OCI-LY7 (cell line): Measurements from ENCODE around the gene SPAG16. TPM values are rescaled to one million over a fixed set of nuclear protein-coding genes. Genes with fewer than 3 reads are reported as not detected.

Source experiments
- BruUV-seq: library from RNA; stranded (reverse); fragments of 400-500 nt; replicated peaks from 2 replicates; lab custom pipeline; 2021; lab: Mats Ljungman, UMichigan
- CTCF ChIA-PET: fragments of 300-600 bp; sonication (Branson Sonifier 250); formaldehyde crosslinking; loops from one replicate; lab custom pipeline; 2022; ENCODE audit warnings: antibody characterized with exemption; ENCODE audit not compliant: unreplicated experiment; lab: Charles Lee
- POLR2A ChIA-PET: fragments of 300-600 bp; sonication (Branson Sonifier 250); formaldehyde crosslinking; loops from one replicate; lab custom pipeline; 2022; ENCODE audit warnings: antibody characterized with exemption; lab: Charles Lee
- DNase-seq: peaks from one replicate; pipeline ENCODE4 v3.0.0-alpha.2; 2015; ENCODE audit warnings: low spot score
- H2AFZ ChIP-seq: fragments of 200-600 bp; sonication (generic), shearing (Covaris generic); 2 replicates; pipeline ENCODE4 v1.6.1; 2014; ENCODE audit warnings: mild to moderate bottlenecking, antibody characterized with exemption, low read length, moderate library complexity
- H3K27ac ChIP-seq: fragments of 200-600 bp; sonication (generic); 2 replicates; pipeline ENCODE4 v1.5.1; 2014; ENCODE audit warnings: mixed run types, low read depth, mild to moderate bottlenecking, moderate library complexity, low read length, inconsistent platforms; ENCODE audit not compliant: poor library complexity, severe bottlenecking
- H3K36me3 ChIP-seq: fragments of 200-600 bp; sonication (generic); 2 replicates; pipeline ENCODE4 v1.6.1; 2014; ENCODE audit warnings: mild to moderate bottlenecking, antibody characterized with exemption, low read length, moderate library complexity, mixed read lengths; ENCODE audit not compliant: insufficient read depth
- H3K4me1 ChIP-seq: fragments of 200-600 bp; sonication (generic); 2 replicates; pipeline ENCODE4 v1.5.1; 2014; ENCODE audit warnings: mild to moderate bottlenecking, low read length; ENCODE audit not compliant: insufficient read depth, poor library complexity, severe bottlenecking
- H3K4me2 ChIP-seq: fragments of 200-600 bp; sonication (generic); 2 replicates; pipeline ENCODE4 v1.6.1; 2014; ENCODE audit warnings: mild to moderate bottlenecking, low read length
- H3K4me3 ChIP-seq: fragments of 200-600 bp; sonication (generic); 2 replicates; pipeline ENCODE4 v1.5.1; 2014; ENCODE audit warnings: mild to moderate bottlenecking, low read depth, low read length; ENCODE audit not compliant: poor library complexity, severe bottlenecking
- H3K79me2 ChIP-seq: fragments of 200-600 bp; sonication (generic); 2 replicates; pipeline ENCODE4 v1.6.1; 2016; ENCODE audit warnings: low read depth, mild to moderate bottlenecking, low read length, moderate library complexity, mixed read lengths; ENCODE audit not compliant: insufficient read depth
- H3K9me2 ChIP-seq: fragments of 200-600 bp; sonication (generic); 2 replicates; pipeline ENCODE4 v1.6.1; 2016; ENCODE audit warnings: mild to moderate bottlenecking, low read length, mixed read lengths; ENCODE audit not compliant: insufficient read depth
- H3K9me3 ChIP-seq: fragments of 200-600 bp; sonication (generic); 2 replicates; pipeline ENCODE4 v1.6.1; 2014; ENCODE audit warnings: mild to moderate bottlenecking, mixed run types, low read length, mixed read lengths
- H4K20me1 ChIP-seq: fragments of 200-600 bp; sonication (generic); 2 replicates; pipeline ENCODE4 v1.6.1; 2014; ENCODE audit warnings: mild to moderate bottlenecking, antibody characterized with exemption, low read length, moderate library complexity, mixed read lengths; ENCODE audit not compliant: insufficient read depth
- EZH2phosphoT487 ChIP-seq: fragments of 200-600 bp; sonication (generic); IDR thresholded peaks from 2 replicates; pipeline ENCODE4 v1.6.1; 2018; ENCODE audit warnings: low read depth, borderline replicate concordance, mild to moderate bottlenecking, mixed run types, antibody characterized with exemption, low read length, moderate library complexity, mixed read lengths
- intact Hi-C: fragments of 100-400 bp; cut with micrococcal nuclease; formaldehyde crosslinking; loops from one replicate; pipeline ENCODE4 v1.10.0; 2022; ENCODE audit not compliant: unreplicated experiment
- total RNA-seq, 2 experiments: library from RNA; depleted of rRNA in 1 of 2; stranded (reverse); fragments of >200 nt in 1 of 2; shearing (Covaris generic) in 1 of 2; gene quantifications; 2 replicates each; pipeline ENCODE4 v1.2.3, GENCODE V29; 2014 to 2022
- TF ChIP-seq, protein P1 (sequence below): fragments of 200-600 bp; sonication (generic); conservative IDR thresholded peaks from 2 replicates; pipeline ENCODE4 v1.5.1; 2014; ENCODE audit warnings: mild to moderate bottlenecking, antibody characterized with exemption, low read length, moderate library complexity, mixed read lengths

SPAG16 gene
- total RNA-seq, 2 experiments from 2014 or later: 22.1 to 24.2 TPM

DNA sequence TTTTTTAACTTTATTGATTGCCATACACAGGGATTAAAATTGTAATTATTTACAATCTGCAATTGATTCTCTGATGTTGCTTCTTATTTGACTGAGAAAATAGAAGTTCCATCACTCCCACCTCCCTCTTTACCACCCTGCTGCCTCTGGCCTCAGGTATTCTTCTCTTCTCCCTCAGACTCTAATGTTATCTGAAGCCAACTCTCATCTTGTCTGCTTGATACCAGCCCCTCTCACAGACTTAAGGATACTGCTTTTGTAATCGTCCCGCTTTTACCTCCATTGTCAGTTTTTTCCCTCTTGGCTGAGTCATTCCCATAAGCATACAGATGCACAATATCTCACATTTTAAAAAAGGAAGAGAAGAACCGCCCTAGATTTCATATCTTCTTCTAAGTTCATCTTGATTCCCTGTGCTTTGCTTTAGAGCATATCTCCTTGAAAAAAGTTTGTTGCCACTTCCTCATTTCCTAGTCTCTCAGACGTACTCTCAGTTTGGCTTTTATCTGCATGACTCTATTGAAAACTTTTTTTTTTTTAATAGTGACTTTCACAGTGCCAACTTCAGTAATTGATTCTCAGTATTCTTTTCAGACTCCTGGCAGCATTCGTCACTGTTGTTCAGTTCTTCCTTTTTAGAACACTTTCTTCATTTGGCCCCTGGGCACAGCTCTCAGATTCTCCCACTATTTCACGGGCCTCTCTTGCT lies 31.1 kb downstream of the SPAG16 start:
- Histone ChIP-seq H3K9me3 (no peaks in the 10 kb centered on the region), H4K20me1 (no peaks in the 10 kb centered on the region), H3K9me2 (no peaks in the 10 kb centered on the region), H3K27ac (no peak overlapping the region), H3K79me2 (no peaks in the 10 kb centered on the region), H3K4me3 (no peak overlapping the region), H3K36me3 (peaks cover 5% of the 10 kb centered on the region; the same call in 1 of the 2 replicates), H3K4me2 (no peak overlapping the region), H2AFZ (no peak overlapping the region), H3K4me1 (no peaks in the 10 kb centered on the region)
- ChIA-PET CTCF (no interaction called here), POLR2A (interaction anchor here (0.6 kb wide), 1 partner anchor 13 kb away, joined by 4 read pairs; no protein-coding TSS in a partner anchor)
- no peak for TF ChIP-seq EZH2phosphoT487
- TF ChIP-seq, protein P1, sequence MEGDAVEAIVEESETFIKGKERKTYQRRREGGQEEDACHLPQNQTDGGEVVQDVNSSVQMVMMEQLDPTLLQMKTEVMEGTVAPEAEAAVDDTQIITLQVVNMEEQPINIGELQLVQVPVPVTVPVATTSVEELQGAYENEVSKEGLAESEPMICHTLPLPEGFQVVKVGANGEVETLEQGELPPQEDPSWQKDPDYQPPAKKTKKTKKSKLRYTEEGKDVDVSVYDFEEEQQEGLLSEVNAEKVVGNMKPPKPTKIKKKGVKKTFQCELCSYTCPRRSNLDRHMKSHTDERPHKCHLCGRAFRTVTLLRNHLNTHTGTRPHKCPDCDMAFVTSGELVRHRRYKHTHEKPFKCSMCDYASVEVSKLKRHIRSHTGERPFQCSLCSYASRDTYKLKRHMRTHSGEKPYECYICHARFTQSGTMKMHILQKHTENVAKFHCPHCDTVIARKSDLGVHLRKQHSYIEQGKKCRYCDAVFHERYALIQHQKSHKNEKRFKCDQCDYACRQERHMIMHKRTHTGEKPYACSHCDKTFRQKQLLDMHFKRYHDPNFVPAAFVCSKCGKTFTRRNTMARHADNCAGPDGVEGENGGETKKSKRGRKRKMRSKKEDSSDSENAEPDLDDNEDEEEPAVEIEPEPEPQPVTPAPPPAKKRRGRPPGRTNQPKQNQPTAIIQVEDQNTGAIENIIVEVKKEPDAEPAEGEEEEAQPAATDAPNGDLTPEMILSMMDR: no peak
- BruUV-seq: no TSS peak
- no peak for DNase-seq
- intact Hi-C loops: no loop called here

DNA sequence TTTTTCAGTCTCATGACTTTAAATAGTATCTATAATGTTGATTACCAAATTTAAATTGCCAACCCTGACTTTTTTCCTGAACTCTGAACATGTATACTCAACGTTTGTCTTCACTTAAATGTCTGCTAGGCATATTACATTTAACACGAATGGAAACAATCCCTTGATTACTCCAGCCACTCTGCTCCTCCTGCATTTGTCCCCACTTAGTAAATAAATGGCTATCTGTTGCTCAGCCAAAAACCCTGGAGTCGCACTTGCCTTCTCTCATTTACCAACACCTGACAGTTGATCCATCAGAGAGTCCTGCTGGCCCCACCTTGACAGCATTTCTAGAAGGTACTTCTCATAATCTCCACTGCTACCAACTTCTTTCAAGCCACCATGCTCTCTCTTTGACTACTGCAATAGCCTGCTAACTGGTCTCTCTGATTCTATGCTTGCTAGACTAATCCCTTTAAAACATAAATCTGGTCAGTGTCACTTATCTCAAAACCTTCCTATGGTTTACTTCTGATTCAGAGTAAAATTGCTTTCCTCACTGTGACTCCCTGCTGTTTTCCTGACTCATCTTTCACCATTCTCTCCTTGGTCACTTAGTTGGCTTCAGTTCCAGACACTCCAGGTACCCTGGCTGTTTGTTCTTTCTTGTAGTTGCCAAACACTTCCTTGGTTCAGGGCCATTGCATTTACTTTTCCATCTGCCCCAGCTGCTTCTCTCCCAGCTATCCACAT lies 31.9 kb downstream of the SPAG16 start:
- no TSS peak for BruUV-seq
- Histone ChIP-seq H3K4me2 (no peak overlapping the region), H3K27ac (no peak overlapping the region), H3K9me2 (no peaks in the 10 kb centered on the region), H2AFZ (no peak overlapping the region), H3K36me3 (peaks cover 5% of the 10 kb centered on the region; the same call in 1 of the 2 replicates), H3K4me3 (no peak overlapping the region), H4K20me1 (no peaks in the 10 kb centered on the region), H3K9me3 (no peaks in the 10 kb centered on the region), H3K4me1 (no peaks in the 10 kb centered on the region), H3K79me2 (no peaks in the 10 kb centered on the region)
- DNase-seq: no peak
- ChIA-PET POLR2A (interaction anchor here (0.6 kb wide), 1 partner anchor 14 kb away, joined by 4 read pairs; no protein-coding TSS in a partner anchor), CTCF (no interaction called here)
- no peak for TF ChIP-seq EZH2phosphoT487
- TF ChIP-seq, protein P1: no peak
- intact Hi-C loops: no loop called here
